Peyer's patch (tissue), 4 donors: ENCODE measurements around the gene THADA. TPM values are rescaled to one million over a fixed set of nuclear protein-coding genes. Genes with fewer than 3 reads are reported as not detected.

Experiments used
- DNase-seq, 3 donors: peaks; one replicate each; pipeline ENCODE4 v3.0.0-alpha.2; 2017 to 2019
- H3K27ac ChIP-seq, 4 donors: fragments of 200-600 bp; sonication (generic); one replicate each; pipeline ENCODE4 v1.5.1; 2016 to 2019
- H3K27me3 ChIP-seq, 2 donors: fragments of 200-600 bp; sonication (generic); one replicate each; pipeline ENCODE4 v1.5.1; 2019
- H3K36me3 ChIP-seq, 3 donors: fragments of 200-600 bp; sonication (generic); one replicate each; pipeline ENCODE4 v1.5.1; 2016 to 2019
- H3K4me1 ChIP-seq, 4 donors: fragments of 200-600 bp; sonication (generic); one replicate each; pipeline ENCODE4 v1.5.1; 2016 to 2019
- H3K4me3 ChIP-seq, 4 donors: fragments of 200-600 bp; sonication (generic); 1 replicate in 3 of 4; 2 replicates in 1 of 4; pipeline ENCODE4 v1.5.1; 2016 to 2019; ENCODE audit warnings: mild to moderate bottlenecking in 1 of 4
- H3K9me3 ChIP-seq, 4 donors: fragments of 200-600 bp; sonication (generic); one replicate each; pipeline ENCODE4 v1.5.1; 2016 to 2019; ENCODE audit warnings: mild to moderate bottlenecking in 1 of 4
- CTCF ChIP-seq, 6 experiments: fragments of 450-650 bp in 4 of 6; fragments of 200-600 bp in 2 of 6; sonication (generic) in 1 of 6; IDR thresholded peaks; one replicate each; pipeline ENCODE4 v1.5.1; 2017 to 2019; ENCODE audit warnings: antibody characterized with exemption in 6 of 6, mild to moderate bottlenecking in 3 of 6, moderate library complexity in 1 of 6
- POLR2A ChIP-seq, 2 donors: fragments of 450-650 bp; IDR thresholded peaks; one replicate each; pipeline ENCODE4 v1.5.1; 2017; ENCODE audit warnings: antibody characterized with exemption in 2 of 2, mild to moderate bottlenecking in 2 of 2, moderate library complexity in 2 of 2
- total RNA-seq, 4 donors: library from RNA; depleted of rRNA; stranded (reverse); fragments of >200 nt; gene quantifications; one replicate each; pipeline ENCODE4 v1.1.0, GENCODE V29; 2016

The THADA gene
- total RNA-seq, 4 donors from 2014 or later, result 19.3 to 76.7 (median 26.3) TPM

- no peak for DNase-seq
- TF ChIP-seq CTCF (IDR thresholded peaks at IDR 0.05), result no peak
- TF ChIP-seq POLR2A (IDR thresholded peaks at IDR 0.05), result no peak
- Histone ChIP-seq H3K4me1 (peaks cover 0 to 15% (median 0%) of the 10 kb centered on the region in 4 donors), H3K4me3 (no peak overlapping the region), H3K27ac (peak overlapping the region; percentile 45 to 72 (median 55)), H3K36me3 (no peaks in the 10 kb centered on the region), H3K27me3 (no peaks in the 10 kb centered on the region), H3K9me3 (no peaks in the 10 kb centered on the region)
Observed at GRCh38 chr2:43240766-43241150, 355.1 kb downstream of the THADA start.

- TF ChIP-seq CTCF (IDR thresholded peaks at IDR 0.05), result peak in 1 of 6 experiments; percentile 28
- no peak for TF ChIP-seq POLR2A (IDR thresholded peaks at IDR 0.05)
- Histone ChIP-seq H3K36me3 (no peaks in the 10 kb centered on the region), H3K4me1 (peaks cover 0 to 15% (median 0%) of the 10 kb centered on the region in 4 donors), H3K9me3 (no peaks in the 10 kb centered on the region), H3K4me3 (no peak overlapping the region), H3K27me3 (no peaks in the 10 kb centered on the region), H3K27ac (peak overlapping the region; percentile 45 to 72 (median 55))
- DNase-seq, result no peak
Observed at GRCh38 chr2:43239981-43240765, 355.7 kb downstream of the THADA start.

GRCh38 chr2:43238813-43239212 is 357.0 kb downstream of the THADA start:
- H3K36me3 ChIP-seq, result no peaks in the 10 kb centered on the region
- DNase-seq, result no peak
- no peaks in the 10 kb centered on the region for H3K9me3 ChIP-seq
- H3K4me3 ChIP-seq, result no peak overlapping the region
- peaks cover 0 to 18% (median 0%) of the 10 kb centered on the region in 4 donors for H3K4me1 ChIP-seq
- H3K27me3 ChIP-seq, result no peaks in the 10 kb centered on the region
- peak overlapping the region in 1 of 4 donors; percentile 13 for H3K27ac ChIP-seq
- TF ChIP-seq CTCF (IDR thresholded peaks at IDR 0.05) (no peak), POLR2A (IDR thresholded peaks at IDR 0.05) (no peak)

- no peaks in the 10 kb centered on the region for H3K36me3 ChIP-seq
- TF ChIP-seq POLR2A (IDR thresholded peaks at IDR 0.05) (no peak), CTCF (IDR thresholded peaks at IDR 0.05) (no peak)
- H3K27ac ChIP-seq, result no peak overlapping the region
- no peaks in the 10 kb centered on the region for H3K27me3 ChIP-seq
- no peaks in the 10 kb centered on the region for H3K9me3 ChIP-seq
- peaks cover 0 to 20% (median 0%) of the 10 kb centered on the region in 4 donors for H3K4me1 ChIP-seq
- H3K4me3 ChIP-seq, result no peak overlapping the region
- no peak for DNase-seq
Observed at GRCh38 chr2:43238176-43238575, 357.7 kb downstream of the THADA start.

- no peak for DNase-seq
- no peak overlapping the region for H3K4me3 ChIP-seq
- no peaks in the 10 kb centered on the region for H3K36me3 ChIP-seq
- H3K27me3 ChIP-seq, result no peaks in the 10 kb centered on the region
- no peak for TF ChIP-seq CTCF (IDR thresholded peaks at IDR 0.05)
- TF ChIP-seq POLR2A (IDR thresholded peaks at IDR 0.05), result no peak
- peak overlapping the region in 2 of 4 donors; percentile 22 to 35 for H3K27ac ChIP-seq
- no peaks in the 10 kb centered on the region for H3K9me3 ChIP-seq
- peaks cover 0 to 11% (median 9%) of the 10 kb centered on the region in 4 donors for H3K4me1 ChIP-seq
Observed at GRCh38 chr2:43233218-43234212, 362.3 kb downstream of the THADA start.
